SK-N-SH (cell line): ENCODE measurements around the gene FKBP5. TPM values are rescaled to one million over a fixed set of nuclear protein-coding genes. Genes with fewer than 3 reads are reported as not detected.

Experiments
- CTCF ChIA-PET: fragments of 300-600, 350-600 bp; formaldehyde crosslinking; extraction: SDS; loops from one replicate; lab custom pipeline; 2021; lab: Yijun Ruan, JAX
- POLR2A ChIA-PET: fragments of 350-600 bp; sonication (Branson Sonifier 250); formaldehyde crosslinking; extraction: SDS; loops from one replicate; lab custom pipeline; 2020; ENCODE audit warnings: antibody characterized with exemption, inconsistent platforms; lab: Yijun Ruan, JAX
- DNase-seq: peaks from one replicate; pipeline ENCODE4 v3.0.0; 2012
- H2AFZ ChIP-seq: fragments of 200-600 bp; sonication (generic); 2 replicates; pipeline ENCODE4 v1.8.1; 2016; ENCODE audit warnings: antibody characterized with exemption, mild to moderate bottlenecking, low read depth
- H3F3A ChIP-seq: fragments of 200-600 bp; sonication (generic); replicated peaks from 2 replicates; pipeline ENCODE3; 2016; ENCODE audit warnings: antibody characterized with exemption, mild to moderate bottlenecking; ENCODE audit not compliant: insufficient read depth
- H3K27ac ChIP-seq, 2 experiments: fragments of 200-500 bp in 1 of 2; fragments of 200-600 bp in 1 of 2; sonication (Bioruptor generic) in 1 of 2; sonication (generic), shearing (Covaris generic) in 1 of 2; 2 replicates each; pipeline versions ENCODE4 v1.5.1 to v1.6.1; 2014 to 2016; ENCODE audit warnings: low read depth in 2 of 2, inconsistent platforms in 1 of 2, low read length in 1 of 2, mild to moderate bottlenecking in 1 of 2, mixed read lengths in 1 of 2
- H3K27me3 ChIP-seq: fragments of 200-600 bp; sonication (generic), shearing (Covaris generic); 2 replicates; pipeline ENCODE4 v1.6.1; 2016; ENCODE audit warnings: mixed run types; ENCODE audit not compliant: insufficient read depth
- H3K36me3 ChIP-seq, 2 experiments: fragments of 200-500 bp in 1 of 2; fragments of 200-600 bp in 1 of 2; sonication (Bioruptor generic) in 1 of 2; sonication (generic) in 1 of 2; replicated peaks in 1 of 2; 2 replicates each; pipeline versions ENCODE3 to v1.5.1; 2014 to 2016; ENCODE audit warnings: low read length in 1 of 2, mild to moderate bottlenecking in 1 of 2; ENCODE audit not compliant: insufficient read depth in 2 of 2, control insufficient read depth in 1 of 2
- H3K4me1 ChIP-seq, 2 experiments: fragments of 200-500 bp in 1 of 2; fragments of 200-600 bp in 1 of 2; sonication (Bioruptor generic) in 1 of 2; sonication (generic), shearing (Covaris generic) in 1 of 2; 2 replicates each; pipeline versions ENCODE4 v1.5.1 to v1.6.1; 2014 to 2016; ENCODE audit warnings: low read depth in 1 of 2, low read length in 1 of 2, mixed run types in 1 of 2; ENCODE audit not compliant: insufficient read depth in 2 of 2, control insufficient read depth in 1 of 2
- H3K4me2 ChIP-seq: fragments of 200-600 bp; sonication (generic), shearing (Covaris generic); 2 replicates; pipeline ENCODE4 v1.6.1; 2017; ENCODE audit warnings: mixed run types
- H3K4me3 ChIP-seq, 2 experiments: fragments of 200-500 bp in 1 of 2; fragments of 200-600 bp in 1 of 2; sonication (Bioruptor generic) in 1 of 2; sonication (generic), shearing (Covaris generic) in 1 of 2; 2 replicates each; pipeline versions ENCODE4 v1.5.1 to v1.8.1; 2014 to 2016; ENCODE audit warnings: low read depth in 2 of 2, inconsistent platforms in 1 of 2, low read length in 1 of 2, mild to moderate bottlenecking in 1 of 2, mixed read lengths in 1 of 2, moderate library complexity in 1 of 2
- H3K79me2 ChIP-seq: fragments of 200-600 bp; sonication (generic); 2 replicates; pipeline ENCODE4 v1.8.1; 2017; ENCODE audit warnings: mild to moderate bottlenecking; ENCODE audit not compliant: insufficient read depth
- H3K9ac ChIP-seq: fragments of 200-600 bp; sonication (generic); 2 replicates; pipeline ENCODE4 v1.6.1; 2017; ENCODE audit warnings: mixed run types
- H3K9me2 ChIP-seq: fragments of 200-600 bp; sonication (generic); 2 replicates; pipeline ENCODE4 v1.6.1; 2017; ENCODE audit warnings: mixed run types
- H3K9me3 ChIP-seq: fragments of 200-600 bp; sonication (generic); 2 replicates; pipeline ENCODE4 v1.6.1; 2017; ENCODE audit warnings: mixed run types, mild to moderate bottlenecking, moderate library complexity
- H4K20me1 ChIP-seq: fragments of 200-600 bp; sonication (generic); 2 replicates; pipeline ENCODE4 v1.6.1; 2017; ENCODE audit warnings: mild to moderate bottlenecking, mixed run types; ENCODE audit not compliant: insufficient read depth
- CHD2 ChIP-seq: fragments of 150-350 bp; IDR thresholded peaks from 2 replicates; pipeline ENCODE4 v1.6.1; 2018; ENCODE audit warnings: low read length; ENCODE audit not compliant: partially characterized antibody
- ELF1 ChIP-seq: IDR thresholded peaks from 2 replicates; pipeline ENCODE4 v1.4.0; 2012
- EP300 ChIP-seq, 2 experiments: IDR thresholded peaks; 2 replicates each; pipeline versions ENCODE4 v1.4.0 to v1.6.1; 2012; ENCODE audit warnings: borderline replicate concordance in 1 of 2, low read depth in 1 of 2, low read length in 1 of 2
- EZH2phosphoT487 ChIP-seq: fragments of 200-600 bp; sonication (generic); IDR thresholded peaks from 2 replicates; pipeline ENCODE4 v1.6.1; 2017; ENCODE audit warnings: low read depth, mixed run types, mild to moderate bottlenecking, antibody characterized with exemption, moderate library complexity, borderline replicate concordance
- FOSL2 ChIP-seq: IDR thresholded peaks from 2 replicates; pipeline ENCODE4 v1.4.0; 2012; ENCODE audit warnings: low read depth, mild to moderate bottlenecking, moderate library complexity, borderline replicate concordance
- GABPA ChIP-seq: IDR thresholded peaks from 2 replicates; pipeline ENCODE4 v1.4.0; 2012; ENCODE audit warnings: low read depth, mild to moderate bottlenecking
- JUND ChIP-seq: IDR thresholded peaks from 2 replicates; pipeline ENCODE4 v1.4.0; 2012
- MAX ChIP-seq: IDR thresholded peaks from 2 replicates; pipeline ENCODE4 v1.4.0; 2012; ENCODE audit warnings: low read depth
- NFIC ChIP-seq: IDR thresholded peaks from 2 replicates; pipeline ENCODE4 v1.4.0; 2012; ENCODE audit warnings: borderline replicate concordance
- NRF1 ChIP-seq: IDR thresholded peaks from 2 replicates; pipeline ENCODE4 v1.6.1; 2012; ENCODE audit warnings: low read depth, mild to moderate bottlenecking, low read length
- PBX3 ChIP-seq: IDR thresholded peaks from 2 replicates; pipeline ENCODE4; 2012
- REST ChIP-seq: IDR thresholded peaks from 2 replicates; pipeline ENCODE4 v1.6.1; 2012; ENCODE audit warnings: mild to moderate bottlenecking, low read depth, low read length, moderate library complexity
- SIN3A ChIP-seq: IDR thresholded peaks from 2 replicates; pipeline ENCODE4 v1.6.1; 2012; ENCODE audit warnings: low read depth, mild to moderate bottlenecking, low read length, moderate library complexity, borderline replicate concordance
- TAF1 ChIP-seq: IDR thresholded peaks from 2 replicates; pipeline ENCODE4 v1.6.1; 2012; ENCODE audit warnings: low read depth, mild to moderate bottlenecking, low read length, moderate library complexity, borderline replicate concordance
- TEAD4 ChIP-seq: IDR thresholded peaks from 2 replicates; pipeline ENCODE4 v1.4.0; 2012; ENCODE audit warnings: mild to moderate bottlenecking, borderline replicate concordance; ENCODE audit not compliant: insufficient read depth
- USF2 ChIP-seq: fragments of 150-350 bp; IDR thresholded peaks from 2 replicates; pipeline ENCODE4 v1.6.1; 2017; ENCODE audit warnings: antibody characterized with exemption, low read length, low read depth, borderline replicate concordance
- ZBTB33 ChIP-seq: IDR thresholded peaks from 2 replicates; pipeline ENCODE4 v1.4.0; 2012; ENCODE audit warnings: low read depth, borderline replicate concordance
- WGBS: methylation state at CpG from one replicate; pipeline ENCODE4 v1.1.6; 2017; ENCODE audit warnings: low lambda C conversion rate; 5-methylcytosine and 5-hydroxymethylcytosine counted together
- polyA plus RNA-seq, 3 experiments: library from polyadenylated mRNA; depleted of rRNA; stranded (reverse); fragments of >200 nt; gene quantifications; 2 replicates each; pipeline ENCODE4 v1.2.3, GENCODE V29; 2012

FKBP5 gene
- polyA plus RNA-seq, 1 of the 3 experiments (the other 2 are of a cell fraction): 5.1 TPM

- TF ChIP-seq REST (no peak), EP300 (IDR thresholded peaks at IDR 0.05; ENCODE audit: borderline replicate concordance in 1 of 2, low read depth in 1 of 2, low read length in 1 of 2) (no peak), SIN3A (no peak), FOSL2 (no peak), CHD2 (no peak), MAX (no peak)
- TF ChIP-seq, all 33 proteins: peak for 0
Measured at GRCh38 chr6:35707714-35708407, 19.1 kb upstream of the FKBP5 start (continued).

GRCh38 chr6:35706468-35706867, 17.8 kb upstream of the FKBP5 start:
- Histone ChIP-seq H3K27me3 (no peaks in the 10 kb centered on the region), H3K4me2 (no peak overlapping the region), H3K4me1 (no peaks in the 10 kb centered on the region), H3K4me3 (no peak overlapping the region), H4K20me1 (no peaks in the 10 kb centered on the region), H3F3A (no peaks in the 10 kb centered on the region), H3K9me3 (no peaks in the 10 kb centered on the region), H3K36me3 (no peaks in the 10 kb centered on the region), H3K27ac (no peak overlapping the region), H2AFZ (no peak overlapping the region), H3K9ac (no peak overlapping the region), H3K9me2 (no peaks in the 10 kb centered on the region), H3K79me2 (no peaks in the 10 kb centered on the region)
- ChIA-PET CTCF (no interaction called here), POLR2A (no interaction called here)
- 67% methylated on average over 3 of the region's 3 CpGs for WGBS
- no peak for DNase-seq
- no peak for TF ChIP-seq USF2
- no peak for TF ChIP-seq ELF1
- TF ChIP-seq TEAD4: no peak
- no peak for TF ChIP-seq MAX
- no peak for TF ChIP-seq PBX3
- TF ChIP-seq JUND: no peak
- no peak for TF ChIP-seq SIN3A
- TF ChIP-seq GABPA: no peak
- no peak for TF ChIP-seq NFIC
- no peak for TF ChIP-seq TAF1
- no peak for TF ChIP-seq ZBTB33
- TF ChIP-seq EZH2phosphoT487: no peak
- TF ChIP-seq NRF1: no peak
